CD1c-positive myeloid dendritic cell (primary cell): ENCODE measurements around the gene PRLH.

ENCODE experiments used
- DNase-seq: peaks from one replicate; pipeline ENCODE4 v3.0.0-alpha.2; 2016; ENCODE audit errors: extremely low spot score

Gene PRLH

GRCh38 chr2:237566401-237567235, at the start of gene PRLH:
PRLH (plus strand) TSS chr2:237566574; CDS start chr2:237566574, 0 bp downstream.
- DNase-seq = no peak

DNA sequence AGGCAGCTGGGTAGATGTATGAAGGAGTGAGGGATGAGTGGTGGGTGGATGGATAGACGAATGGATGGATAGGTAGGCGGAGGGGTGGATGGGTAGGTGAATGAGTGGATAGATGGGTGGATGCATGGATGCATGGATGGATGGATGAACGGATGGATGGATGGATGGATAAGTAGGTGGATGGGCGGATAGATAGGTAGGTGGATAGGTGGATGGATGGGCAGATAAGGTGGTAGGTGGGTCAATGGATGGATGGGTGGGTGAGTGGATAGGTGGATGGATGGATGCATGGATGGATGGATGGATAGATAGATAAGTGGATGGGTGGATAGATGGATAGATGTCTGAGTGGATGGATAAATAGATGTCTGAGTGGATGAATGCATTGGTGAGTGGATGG, 49.2 kb upstream of the PRLH start:
- no peak for DNase-seq

- no peak for DNase-seq
Measured at GRCh38 chr2:237517990-237518389, 48.4 kb upstream of the PRLH start.

- DNase-seq = no peak
Measured at GRCh38 chr2:237519506-237520245, 46.7 kb upstream of the PRLH start.

DNA sequence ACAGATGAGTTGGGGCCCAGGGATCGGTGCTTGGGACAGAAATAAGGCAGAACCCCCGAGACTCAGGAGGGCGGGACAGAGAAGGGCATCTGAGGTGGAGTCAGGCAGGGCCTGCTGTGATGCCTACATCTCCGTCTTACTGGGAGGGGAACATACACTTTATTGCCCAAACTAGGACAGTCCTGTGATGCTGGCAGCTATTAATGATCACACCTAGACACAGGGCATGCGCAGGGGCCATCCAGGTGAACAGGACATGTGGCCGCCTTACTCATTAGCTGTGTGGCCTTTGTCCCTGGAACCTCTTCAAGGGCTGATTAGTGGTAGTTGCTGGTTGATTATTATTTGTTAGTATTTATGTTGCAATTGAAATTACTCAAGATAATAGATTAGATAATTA, 46.1 kb upstream of the PRLH start:
- no peak for DNase-seq

GRCh38 chr2:237524631-237525030, 41.7 kb upstream of the PRLH start:
- no peak for DNase-seq

- DNase-seq = no peak
Measured at GRCh38 chr2:237525559-237526157, 40.7 kb upstream of the PRLH start.

DNA sequence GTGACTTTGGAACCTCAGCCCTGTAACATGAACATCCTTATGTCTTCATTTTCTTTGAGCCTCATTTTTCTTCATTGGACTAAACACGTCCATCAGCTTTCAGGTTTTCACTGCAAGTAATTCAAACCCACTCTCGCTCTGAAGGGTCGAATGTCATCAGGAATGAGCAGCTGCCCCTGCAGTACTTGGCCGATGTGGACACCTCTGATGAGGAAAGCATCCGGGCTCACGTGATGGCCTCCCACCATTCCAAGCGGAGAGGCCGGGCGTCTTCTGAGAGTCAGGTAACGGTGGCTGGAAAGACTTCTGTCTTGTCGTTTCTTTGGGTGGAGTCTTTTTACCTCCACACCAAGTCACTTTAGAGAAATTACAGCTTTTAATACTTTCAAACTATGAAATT, 39.1 kb upstream of the PRLH start:
- DNase-seq = no peak

DNA sequence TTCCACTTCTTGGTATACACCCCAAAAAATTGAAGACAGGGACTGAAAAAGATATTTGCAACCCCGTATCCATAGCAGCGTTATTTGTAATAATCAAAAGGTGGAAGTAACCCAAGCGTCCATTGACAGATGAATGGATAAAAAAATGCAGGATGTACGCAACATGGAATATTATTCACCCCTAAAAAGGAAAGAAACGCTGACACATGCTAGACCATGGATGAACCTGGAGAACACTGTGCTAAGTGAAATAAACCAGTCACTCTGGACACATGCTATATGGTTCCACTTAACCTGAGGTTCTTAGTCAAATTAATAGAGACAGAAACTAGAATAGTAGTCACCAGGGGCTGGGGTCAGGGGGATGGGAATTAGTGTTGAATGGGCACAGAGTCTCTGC, 38.6 kb upstream of the PRLH start:
- DNase-seq = no peak

DNA sequence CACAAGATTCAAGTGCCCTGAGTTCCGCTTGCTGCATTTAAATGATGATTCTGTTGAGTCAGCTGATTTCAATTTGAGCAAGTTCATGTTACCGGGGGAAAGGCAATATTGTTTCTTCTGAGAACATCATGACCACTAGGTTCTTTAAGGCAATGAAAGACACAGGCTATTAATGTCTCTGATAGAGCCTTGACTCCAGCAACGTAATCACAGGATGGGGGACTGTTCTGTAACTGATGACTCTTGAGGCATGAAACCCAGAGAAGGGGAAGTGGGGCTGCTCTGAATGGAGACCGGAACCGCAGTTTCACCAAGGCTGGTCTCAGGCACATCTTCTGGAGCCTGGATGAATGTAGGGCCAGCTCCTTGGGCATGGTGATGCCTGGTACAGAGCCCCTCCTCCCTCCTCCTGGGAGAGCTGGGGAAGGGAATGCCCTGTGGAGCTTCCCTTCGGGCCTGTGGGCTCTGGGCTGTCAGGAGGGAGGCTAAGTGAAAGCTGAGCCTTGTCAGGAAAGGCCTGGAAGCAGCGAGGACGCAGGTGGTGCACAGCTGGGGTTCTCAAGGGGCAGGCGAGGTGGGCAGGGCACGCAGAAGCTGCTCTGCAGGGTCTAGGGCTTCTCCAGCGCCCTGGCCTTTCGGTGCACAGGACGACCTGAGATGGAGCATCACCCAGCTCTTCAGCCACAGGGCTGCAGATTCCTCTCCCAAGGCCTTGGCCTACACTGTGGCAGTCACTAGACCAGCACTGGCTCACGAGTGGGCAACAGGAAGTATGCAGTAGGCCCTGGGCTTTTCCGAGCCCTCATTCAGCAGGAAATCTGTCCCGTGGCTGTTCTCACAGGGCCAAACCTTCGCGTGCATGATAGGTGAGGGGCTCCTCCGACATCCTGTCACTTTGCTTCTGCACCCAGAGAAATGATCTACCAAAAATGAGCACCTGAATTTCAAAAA, 36.6 kb upstream of the PRLH start:
- peak; percentile 33 for DNase-seq

- peak; percentile 9 for DNase-seq
Measured at GRCh38 chr2:237530472-237531433, 35.6 kb upstream of the PRLH start.

- no peak for DNase-seq
Measured at GRCh38 chr2:237532160-237532559, 34.2 kb upstream of the PRLH start.

- DNase-seq = no peak
Measured at GRCh38 chr2:237533668-237534161, 32.7 kb upstream of the PRLH start.

DNA sequence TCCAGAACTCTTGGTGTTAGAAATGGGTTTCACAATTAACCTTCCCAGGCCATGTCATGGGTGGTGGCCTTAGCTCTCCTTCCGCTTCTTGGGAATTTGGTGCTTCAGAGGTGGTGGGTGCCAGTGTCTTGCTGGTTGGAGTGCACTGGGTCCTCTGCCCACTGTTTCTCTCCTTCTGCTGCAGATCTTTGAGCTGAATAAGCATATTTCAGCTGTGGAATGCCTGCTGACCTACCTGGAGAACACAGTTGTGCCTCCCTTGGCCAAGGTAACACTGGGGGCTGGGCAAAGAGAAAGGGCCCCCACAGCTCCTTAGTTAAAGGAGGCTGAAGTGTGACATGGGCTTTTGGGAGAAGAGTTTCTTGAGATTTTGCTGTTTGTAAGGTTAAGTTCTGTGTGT, 32.0 kb upstream of the PRLH start:
- no peak for DNase-seq

GRCh38 chr2:237535385-237536082, 30.8 kb upstream of the PRLH start:
- no peak for DNase-seq

GRCh38 chr2:237536083-237536415, 30.3 kb upstream of the PRLH start:
- DNase-seq = no peak

- no peak for DNase-seq
Measured at GRCh38 chr2:237536617-237537016, 29.8 kb upstream of the PRLH start.

DNA sequence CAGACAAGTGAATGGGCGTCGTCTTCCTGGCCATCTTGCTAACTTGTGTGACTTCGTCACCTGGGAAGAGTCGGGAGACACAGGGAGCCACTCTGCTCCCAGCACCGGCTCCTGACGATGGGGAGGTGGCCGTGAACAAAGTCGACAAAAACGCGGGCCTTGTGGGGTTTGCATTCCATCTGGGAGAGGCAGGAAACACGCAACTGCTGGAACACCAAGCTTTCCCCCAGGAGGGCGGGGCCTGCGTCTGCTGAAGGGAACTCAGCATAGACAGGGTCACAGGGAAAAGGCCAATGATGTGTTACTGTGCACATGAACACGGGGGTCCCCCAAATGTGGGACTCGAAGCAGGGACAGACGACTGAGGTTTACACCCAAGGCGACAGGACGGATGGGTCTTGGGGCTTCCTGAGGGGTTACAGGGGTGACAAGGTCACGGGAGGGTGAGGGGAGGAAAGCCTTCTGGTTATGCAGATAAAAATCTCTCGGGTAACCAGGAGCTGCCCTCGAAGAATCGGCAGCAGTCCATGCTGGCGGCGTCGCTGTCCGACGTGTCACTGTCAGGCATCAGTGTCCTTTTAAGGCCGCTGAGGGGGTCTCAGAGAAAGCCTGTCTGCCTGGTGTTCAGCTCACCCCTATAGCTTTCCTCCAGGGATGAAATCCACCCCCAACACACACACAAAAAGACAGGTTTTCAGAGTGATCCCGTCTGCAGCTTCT, 28.2 kb upstream of the PRLH start:
- DNase-seq = no peak

GRCh38 chr2:237538901-237539300, 27.5 kb upstream of the PRLH start:
- DNase-seq = no peak
